HL-60 (cell line): ENCODE results near the gene FSTL5.

Source experiments
- CTCF ChIP-seq: IDR thresholded peaks from one replicate; pipeline ENCODE4 v1.5.1; 2011; ENCODE audit warnings: low read length, control low read depth, inconsistent platforms; ENCODE audit not compliant: insufficient read depth
- GABPA ChIP-seq: IDR thresholded peaks from 2 replicates; pipeline ENCODE4 v1.6.1; 2012; ENCODE audit warnings: low read depth
- POLR2AphosphoS5 ChIP-seq: IDR thresholded peaks from 2 replicates; pipeline ENCODE4 v1.6.1; 2012; ENCODE audit warnings: low read depth
- REST ChIP-seq: IDR thresholded peaks from 2 replicates; pipeline ENCODE4 v1.6.1; 2012; ENCODE audit warnings: low read depth; ENCODE audit not compliant: insufficient replicate concordance
- SPI1 ChIP-seq: IDR thresholded peaks from 2 replicates; pipeline ENCODE4 v1.6.1; 2012; ENCODE audit warnings: low read depth, mild to moderate bottlenecking, borderline replicate concordance

GRCh38 chr4:162017863-162018262 is 145.9 kb downstream of the FSTL5 start:
- TF ChIP-seq CTCF (no peak), REST (no peak), POLR2AphosphoS5 (no peak), SPI1 (no peak), GABPA (no peak)
